Calu3 (cell line): ENCODE data around the gene BCR. TPM values are rescaled to one million over a fixed set of nuclear protein-coding genes. Genes with fewer than 3 reads are reported as not detected.
"Not testable (repeated sequence)": the region's sequence is repeated elsewhere in the genome, so short reads cannot be mapped to it uniquely, and the experiment has no call there.

Experiments used
- BruUV-seq: library from RNA; stranded (reverse); fragments of 400-500 nt; replicated peaks from 2 replicates; lab custom pipeline; 2021; lab: Mats Ljungman, UMichigan
- CTCF ChIA-PET: fragments of 300-600 bp; sonication (Branson Sonifier 250); formaldehyde crosslinking; loops from one replicate; lab custom pipeline; 2022; ENCODE audit warnings: antibody characterized with exemption; lab: Charles Lee
- DNase-seq: peaks from one replicate; pipeline ENCODE4 v3.0.0; 2022
- H3K27ac Mint-ChIP-seq: one replicate; pipeline ENCODE4 v1.8.0; 2022; ENCODE audit warnings: mixed read lengths; ENCODE audit not compliant: unreplicated experiment
- H3K27me3 Mint-ChIP-seq: one replicate; pipeline ENCODE4 v1.8.0; 2022; ENCODE audit warnings: mixed read lengths; ENCODE audit not compliant: unreplicated experiment
- H3K36me3 Mint-ChIP-seq: one replicate; pipeline ENCODE4 v1.8.0; 2022; ENCODE audit warnings: mild to moderate bottlenecking, moderate library complexity, mixed read lengths; ENCODE audit not compliant: insufficient read depth, unreplicated experiment
- H3K4me1 Mint-ChIP-seq: one replicate; pipeline ENCODE4 v1.8.0; 2022; ENCODE audit warnings: mild to moderate bottlenecking, low read depth, mixed read lengths; ENCODE audit not compliant: unreplicated experiment
- H3K4me3 Mint-ChIP-seq: one replicate; pipeline ENCODE4 v1.8.0; 2022; ENCODE audit warnings: mild to moderate bottlenecking, low read depth, moderate library complexity, mixed read lengths; ENCODE audit not compliant: unreplicated experiment
- H3K9me3 Mint-ChIP-seq: one replicate; pipeline ENCODE4 v1.8.0; 2022; ENCODE audit warnings: low read depth, mixed read lengths; ENCODE audit not compliant: unreplicated experiment
- CTCF ChIP-seq: fragments of 200-600 bp; IDR thresholded peaks from one replicate; pipeline ENCODE4 v1.8.0; 2022; ENCODE audit warnings: antibody characterized with exemption; ENCODE audit not compliant: unreplicated experiment
- intact Hi-C: fragments of 100-400 bp; cut with micrococcal nuclease; formaldehyde crosslinking; loops from one replicate; pipeline ENCODE4 v1.10.0; 2022; ENCODE audit not compliant: unreplicated experiment
- total RNA-seq: library from RNA; stranded (reverse); gene quantifications from 2 replicates; pipeline ENCODE4 v1.2.3, GENCODE V29; 2022

Gene BCR
- total RNA-seq, 1 experiment from 2014 or later, result 83.6 TPM

GRCh38 chr22:23313791-23314567, 133.7 kb downstream of the BCR start:
- no peak overlapping the region for H3K27ac Mint-ChIP-seq
- CTCF ChIA-PET, result interaction anchor here (0.5 kb wide), 1 partner anchor 65 kb away, joined by 12 read pairs; no protein-coding TSS in a partner anchor

GRCh38 chr22:23315341-23315917, 135.1 kb downstream of the BCR start:
- no peaks in the 10 kb centered on the region for H3K27me3 Mint-ChIP-seq
- H3K27ac Mint-ChIP-seq, result no peak overlapping the region
- H3K4me3 Mint-ChIP-seq, result no peak overlapping the region
- CTCF ChIA-PET, result no interaction called here
- no peaks in the 10 kb centered on the region for H3K9me3 Mint-ChIP-seq
- BruUV-seq, result no TSS peak
- DNase-seq, result peak; percentile 68
- peak; percentile 51 for TF ChIP-seq CTCF
- intact Hi-C loops, result no loop called here
- no peaks in the 10 kb centered on the region for H3K4me1 Mint-ChIP-seq
- peaks cover 13% of the 10 kb centered on the region for H3K36me3 Mint-ChIP-seq

More at GRCh38 chr22:23313791-23314567, 133.7 kb downstream of the BCR start:
- Mint-ChIP-seq H3K27me3 (no peaks in the 10 kb centered on the region), H3K4me1 (no peaks in the 10 kb centered on the region), H3K4me3 (no peak overlapping the region), H3K36me3 (peaks cover 13% of the 10 kb centered on the region), H3K9me3 (no peaks in the 10 kb centered on the region)
- BruUV-seq, result no TSS peak
- no peak for DNase-seq
- intact Hi-C loops, result no loop called here
- TF ChIP-seq CTCF, result no peak

- H3K4me1 Mint-ChIP-seq, CTCF ChIA-PET, H3K4me3 Mint-ChIP-seq, H3K27me3 Mint-ChIP-seq, BruUV-seq, H3K9me3 Mint-ChIP-seq, intact Hi-C loops, DNase-seq, H3K27ac Mint-ChIP-seq: not testable (repeated sequence)
- peaks cover 13% of the 10 kb centered on the region for H3K36me3 Mint-ChIP-seq
Observed at GRCh38 chr22:23316596-23316995, 136.3 kb downstream of the BCR start.

GRCh38 chr22:23318316-23318715, 138.0 kb downstream of the BCR start:
- H3K27ac Mint-ChIP-seq, BruUV-seq, intact Hi-C loops, CTCF ChIA-PET, DNase-seq, H3K27me3 Mint-ChIP-seq, H3K9me3 Mint-ChIP-seq, H3K4me1 Mint-ChIP-seq, H3K4me3 Mint-ChIP-seq: not testable (repeated sequence)
- peaks cover 13% of the 10 kb centered on the region for H3K36me3 Mint-ChIP-seq

- H3K27me3 Mint-ChIP-seq, DNase-seq, H3K36me3 Mint-ChIP-seq, H3K4me3 Mint-ChIP-seq, intact Hi-C loops, H3K4me1 Mint-ChIP-seq, H3K9me3 Mint-ChIP-seq, H3K27ac Mint-ChIP-seq: not testable (repeated sequence)
- BruUV-seq, result TSS peak; percentile 22
- CTCF ChIA-PET, result interaction anchor here (1.5 kb wide), 1 partner anchor 63 kb away, joined by 5 read pairs; no protein-coding TSS in a partner anchor
Observed at GRCh38 chr22:23322497-23323080, 142.3 kb downstream of the BCR start.

- CTCF ChIA-PET, result interaction anchor here (1.5 kb wide), 1 partner anchor 62 kb away, joined by 5 read pairs; no protein-coding TSS in a partner anchor
- not testable (repeated sequence) for DNase-seq
Observed at GRCh38 chr22:23323960-23324688, 143.8 kb downstream of the BCR start.

More at GRCh38 chr22:23323960-23324688, 143.8 kb downstream of the BCR start:
- H3K4me1 Mint-ChIP-seq, H3K27ac Mint-ChIP-seq, BruUV-seq, H3K9me3 Mint-ChIP-seq, H3K36me3 Mint-ChIP-seq, intact Hi-C loops, H3K27me3 Mint-ChIP-seq, H3K4me3 Mint-ChIP-seq: not testable (repeated sequence)
